Lower leg skin (tissue), 3 donors: ENCODE results near the gene H2AZ1.
"Not testable (repeated sequence)": the region's sequence is repeated elsewhere in the genome, so short reads cannot be mapped to it uniquely, and the experiment has no call there.

Source experiments
- POLR2A ChIP-seq, 2 donors: fragments of 450-650 bp; IDR thresholded peaks; one replicate each; pipeline ENCODE4 v1.6.1; 2016 to 2017; ENCODE audit warnings: antibody characterized with exemption in 2 of 2, mild to moderate bottlenecking in 1 of 2, moderate library complexity in 1 of 2
- TF ChIP-seq, protein P1 (sequence below), 3 donors: fragments of 450-650 bp; IDR thresholded peaks; one replicate each; pipeline ENCODE4 v1.5.1; 2016; ENCODE audit warnings: antibody characterized with exemption in 3 of 3, mild to moderate bottlenecking in 3 of 3, moderate library complexity in 2 of 3

DNA sequence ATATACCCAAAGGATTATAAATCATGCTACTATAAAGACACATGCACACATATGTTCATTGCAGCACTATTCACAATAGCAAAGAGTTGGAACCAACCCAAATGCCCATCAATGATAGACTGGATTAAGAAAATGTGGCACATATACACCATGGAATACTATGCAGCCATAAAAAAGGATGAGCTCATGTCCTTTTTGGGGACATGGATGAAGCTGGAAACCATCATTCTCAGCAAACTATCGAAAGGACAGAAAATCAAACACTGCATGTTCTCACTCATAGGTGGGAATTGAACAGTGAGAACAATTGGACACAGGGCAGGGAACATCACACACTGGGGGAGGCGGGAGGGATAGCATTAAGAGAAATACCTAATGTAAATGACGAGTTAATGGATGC lies 8.1 kb upstream of the H2AZ1 start:
- TF ChIP-seq, protein P1, sequence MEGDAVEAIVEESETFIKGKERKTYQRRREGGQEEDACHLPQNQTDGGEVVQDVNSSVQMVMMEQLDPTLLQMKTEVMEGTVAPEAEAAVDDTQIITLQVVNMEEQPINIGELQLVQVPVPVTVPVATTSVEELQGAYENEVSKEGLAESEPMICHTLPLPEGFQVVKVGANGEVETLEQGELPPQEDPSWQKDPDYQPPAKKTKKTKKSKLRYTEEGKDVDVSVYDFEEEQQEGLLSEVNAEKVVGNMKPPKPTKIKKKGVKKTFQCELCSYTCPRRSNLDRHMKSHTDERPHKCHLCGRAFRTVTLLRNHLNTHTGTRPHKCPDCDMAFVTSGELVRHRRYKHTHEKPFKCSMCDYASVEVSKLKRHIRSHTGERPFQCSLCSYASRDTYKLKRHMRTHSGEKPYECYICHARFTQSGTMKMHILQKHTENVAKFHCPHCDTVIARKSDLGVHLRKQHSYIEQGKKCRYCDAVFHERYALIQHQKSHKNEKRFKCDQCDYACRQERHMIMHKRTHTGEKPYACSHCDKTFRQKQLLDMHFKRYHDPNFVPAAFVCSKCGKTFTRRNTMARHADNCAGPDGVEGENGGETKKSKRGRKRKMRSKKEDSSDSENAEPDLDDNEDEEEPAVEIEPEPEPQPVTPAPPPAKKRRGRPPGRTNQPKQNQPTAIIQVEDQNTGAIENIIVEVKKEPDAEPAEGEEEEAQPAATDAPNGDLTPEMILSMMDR (IDR thresholded peaks at IDR 0.05): not testable (repeated sequence)
- not testable (repeated sequence) for TF ChIP-seq POLR2A (IDR thresholded peaks at IDR 0.05)
